ENCODE measurements around the gene ASB18.

Gene ASB18

GRCh38 chr2:236161531-236161930 is 102.7 kb downstream of the ASB18 start:
- DNase-seq: no peak

GRCh38 chr2:236161082-236161462 is 103.1 kb downstream of the ASB18 start:
- no peak for DNase-seq

GRCh38 chr2:236160366-236161081 is 103.7 kb downstream of the ASB18 start:
- no peak for DNase-seq

- no peak for DNase-seq
Measured at GRCh38 chr2:236159778-236160170, 104.4 kb downstream of the ASB18 start.

GRCh38 chr2:236158969-236159777 is 105.0 kb downstream of the ASB18 start:
- no peak for DNase-seq

- no peak for DNase-seq
Measured at GRCh38 chr2:236157815-236158498, 106.2 kb downstream of the ASB18 start.

GRCh38 chr2:236157366-236157765 is 106.8 kb downstream of the ASB18 start:
- DNase-seq: no peak

- no peak for DNase-seq
Measured at GRCh38 chr2:236156860-236157194, 107.4 kb downstream of the ASB18 start.

- DNase-seq: no peak
Measured at GRCh38 chr2:236156095-236156859, 107.9 kb downstream of the ASB18 start.

- DNase-seq: no peak
Measured at GRCh38 chr2:236155406-236155805, 108.8 kb downstream of the ASB18 start.

GRCh38 chr2:236146436-236146835 is 117.8 kb downstream of the ASB18 start:
- DNase-seq: no peak

GRCh38 chr2:236143811-236144210 is 120.4 kb downstream of the ASB18 start:
- DNase-seq: no peak
